ENCODE data around the gene LUZP1.
"Not testable (repeated sequence)": the region's sequence is repeated elsewhere in the genome, so short reads cannot be mapped to it uniquely, and the experiment has no call there.

LUZP1 gene

GRCh38 chr1:23196627-23197328 lies 28.1 kb upstream of the LUZP1 start:
- Mint-ChIP-seq H3K4me1 (ENCODE audit: low read depth) (no peaks in the 10 kb centered on the region), H3K4me3 (no peak overlapping the region), H3K27ac (no peak overlapping the region), H3K9me3 (ENCODE audit: low read depth) (no peaks in the 10 kb centered on the region), H3K36me3 (no peaks in the 10 kb centered on the region), H3K27me3 (peaks cover 10% of the 10 kb centered on the region)

GRCh38 chr1:23194119-23194984 lies 25.7 kb upstream of the LUZP1 start:
- H3K4me3 Mint-ChIP-seq, result no peak overlapping the region
- peaks cover 7% of the 10 kb centered on the region for H3K27me3 Mint-ChIP-seq
- peaks cover 2% of the 10 kb centered on the region for H3K36me3 Mint-ChIP-seq
- H3K9me3 Mint-ChIP-seq (ENCODE audit: low read depth), result no peaks in the 10 kb centered on the region
- H3K27ac Mint-ChIP-seq, result no peak overlapping the region
- H3K4me1 Mint-ChIP-seq (ENCODE audit: low read depth), result no peaks in the 10 kb centered on the region

GRCh38 chr1:23193391-23194118 lies 24.9 kb upstream of the LUZP1 start:
- no peaks in the 10 kb centered on the region for H3K9me3 Mint-ChIP-seq (ENCODE audit: low read depth)
- H3K27me3 Mint-ChIP-seq, result peaks cover 7% of the 10 kb centered on the region
- H3K4me3 Mint-ChIP-seq, result no peak overlapping the region
- peaks cover 2% of the 10 kb centered on the region for H3K36me3 Mint-ChIP-seq
- H3K27ac Mint-ChIP-seq, result no peak overlapping the region
- no peaks in the 10 kb centered on the region for H3K4me1 Mint-ChIP-seq (ENCODE audit: low read depth)

- Mint-ChIP-seq H3K36me3 (peaks cover 2% of the 10 kb centered on the region), H3K27me3 (peaks cover 5% of the 10 kb centered on the region), H3K4me3 (no peak overlapping the region), H3K4me1 (ENCODE audit: low read depth) (no peaks in the 10 kb centered on the region), H3K9me3 (ENCODE audit: low read depth) (no peaks in the 10 kb centered on the region), H3K27ac (no peak overlapping the region)
These were observed 22.5 kb upstream of the LUZP1 start for GRCh38 chr1:23191199-23191598.

GRCh38 chr1:23188936-23189452 lies 20.3 kb upstream of the LUZP1 start:
- H3K27me3 Mint-ChIP-seq; H3K27ac Mint-ChIP-seq; H3K4me1 Mint-ChIP-seq (ENCODE audit: low read depth); H3K9me3 Mint-ChIP-seq (ENCODE audit: low read depth); H3K4me3 Mint-ChIP-seq; H3K36me3 Mint-ChIP-seq: not testable (repeated sequence)

- no peak overlapping the region for H3K4me3 Mint-ChIP-seq
- H3K9me3 Mint-ChIP-seq (ENCODE audit: low read depth), result no peaks in the 10 kb centered on the region
- peaks cover 7% of the 10 kb centered on the region for H3K4me1 Mint-ChIP-seq (ENCODE audit: low read depth)
- H3K36me3 Mint-ChIP-seq, result peaks cover 2% of the 10 kb centered on the region
- no peak overlapping the region for H3K27ac Mint-ChIP-seq
- H3K27me3 Mint-ChIP-seq, result peaks cover 6% of the 10 kb centered on the region
These were observed 19.8 kb upstream of the LUZP1 start for GRCh38 chr1:23188434-23188884.

GRCh38 chr1:23187637-23188036 lies 19.0 kb upstream of the LUZP1 start:
- Mint-ChIP-seq H3K36me3 (peaks cover 2% of the 10 kb centered on the region), H3K27ac (no peak overlapping the region), H3K27me3 (peaks cover 3% of the 10 kb centered on the region), H3K4me3 (no peak overlapping the region), H3K9me3 (ENCODE audit: low read depth) (no peaks in the 10 kb centered on the region), H3K4me1 (ENCODE audit: low read depth) (peaks cover 7% of the 10 kb centered on the region)

GRCh38 chr1:23185381-23185780 lies 16.7 kb upstream of the LUZP1 start:
- Mint-ChIP-seq H3K4me1 (ENCODE audit: low read depth) (peaks cover 7% of the 10 kb centered on the region), H3K36me3 (no peaks in the 10 kb centered on the region), H3K9me3 (ENCODE audit: low read depth) (no peaks in the 10 kb centered on the region), H3K27ac (no peak overlapping the region), H3K27me3 (peaks cover 1% of the 10 kb centered on the region), H3K4me3 (no peak overlapping the region)

- Mint-ChIP-seq H3K27ac (no peak overlapping the region), H3K4me3 (peak overlapping the region; percentile 70), H3K9me3 (ENCODE audit: low read depth) (no peaks in the 10 kb centered on the region), H3K4me1 (ENCODE audit: low read depth) (peaks cover 7% of the 10 kb centered on the region), H3K36me3 (no peaks in the 10 kb centered on the region), H3K27me3 (peaks cover 4% of the 10 kb centered on the region)
These were observed 15.7 kb upstream of the LUZP1 start for GRCh38 chr1:23184212-23184934.

- no peak overlapping the region for H3K27ac Mint-ChIP-seq
- no peaks in the 10 kb centered on the region for H3K9me3 Mint-ChIP-seq (ENCODE audit: low read depth)
- no peak overlapping the region for H3K4me3 Mint-ChIP-seq
- no peaks in the 10 kb centered on the region for H3K36me3 Mint-ChIP-seq
- peaks cover 10% of the 10 kb centered on the region for H3K27me3 Mint-ChIP-seq
- H3K4me1 Mint-ChIP-seq (ENCODE audit: low read depth), result peaks cover 12% of the 10 kb centered on the region
These were observed 11.2 kb upstream of the LUZP1 start for GRCh38 chr1:23179862-23180261.

- Mint-ChIP-seq H3K4me1 (ENCODE audit: low read depth) (peaks cover 11% of the 10 kb centered on the region), H3K27ac (no peak overlapping the region), H3K27me3 (peaks cover 10% of the 10 kb centered on the region), H3K36me3 (no peaks in the 10 kb centered on the region), H3K4me3 (peak overlapping the region; percentile 71), H3K9me3 (ENCODE audit: low read depth) (no peaks in the 10 kb centered on the region)
These were observed 10.3 kb upstream of the LUZP1 start for GRCh38 chr1:23178950-23179349.

GRCh38 chr1:23178414-23178813 lies 9.8 kb upstream of the LUZP1 start:
- peaks cover 11% of the 10 kb centered on the region for H3K4me1 Mint-ChIP-seq (ENCODE audit: low read depth)
- H3K27me3 Mint-ChIP-seq, result peaks cover 10% of the 10 kb centered on the region
- no peak overlapping the region for H3K27ac Mint-ChIP-seq
- peak overlapping the region; percentile 71 for H3K4me3 Mint-ChIP-seq
- no peaks in the 10 kb centered on the region for H3K36me3 Mint-ChIP-seq
- no peaks in the 10 kb centered on the region for H3K9me3 Mint-ChIP-seq (ENCODE audit: low read depth)

- H3K9me3 Mint-ChIP-seq (ENCODE audit: low read depth), result no peaks in the 10 kb centered on the region
- H3K27me3 Mint-ChIP-seq, result peaks cover 10% of the 10 kb centered on the region
- H3K4me1 Mint-ChIP-seq (ENCODE audit: low read depth), result peaks cover 11% of the 10 kb centered on the region
- no peaks in the 10 kb centered on the region for H3K36me3 Mint-ChIP-seq
- H3K4me3 Mint-ChIP-seq, result peak overlapping the region; percentile 73
- no peak overlapping the region for H3K27ac Mint-ChIP-seq
These were observed 9.1 kb upstream of the LUZP1 start for GRCh38 chr1:23177438-23178380.

Measured in activated naive CD8-positive, alpha-beta T cell (primary cell).